ENCODE data around the gene PDE1C.
"Not testable (repeated sequence)": the region's sequence is repeated elsewhere in the genome, so short reads cannot be mapped to it uniquely, and the experiment has no call there.

Gene PDE1C

DNA sequence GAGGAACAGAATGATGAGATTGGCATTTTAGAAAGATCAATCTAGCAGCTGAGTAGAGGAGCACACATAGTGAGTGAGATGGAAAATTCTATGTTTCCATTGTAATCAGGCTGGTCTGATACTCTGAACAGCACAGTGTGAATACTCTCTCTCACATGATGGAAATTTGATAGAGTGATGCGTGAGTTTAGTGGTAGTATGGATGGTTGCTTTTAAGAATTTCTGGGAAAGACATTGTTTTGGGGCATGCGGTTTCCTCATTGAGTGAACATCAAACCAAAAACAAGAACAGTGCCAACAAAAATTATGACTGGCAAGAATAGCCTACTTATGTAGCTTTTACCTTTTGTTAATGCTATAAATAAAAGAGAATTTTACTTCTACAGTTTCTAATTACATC lies 183.2 kb downstream of the PDE1C start:
- no peak for DNase-seq

DNA sequence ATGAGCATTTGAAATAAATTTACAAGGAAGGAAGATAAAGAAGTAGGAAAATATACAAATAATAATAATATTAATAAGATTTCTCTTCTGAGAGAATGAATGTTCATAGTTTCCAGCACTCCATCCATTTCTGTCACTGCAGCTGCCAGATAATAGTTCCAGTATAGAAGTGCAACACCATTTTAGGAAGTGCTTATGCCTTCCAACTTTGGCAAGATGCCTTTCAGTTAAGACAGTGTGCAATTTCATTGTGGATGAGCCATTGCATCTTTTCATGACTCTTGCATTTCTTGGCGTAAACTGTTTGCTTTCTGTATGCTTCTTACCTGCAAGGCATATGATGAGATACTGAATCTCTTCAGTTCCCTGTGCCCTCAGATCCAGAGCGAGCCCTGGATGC lies 185.0 kb downstream of the PDE1C start:
- DNase-seq = no peak

DNA sequence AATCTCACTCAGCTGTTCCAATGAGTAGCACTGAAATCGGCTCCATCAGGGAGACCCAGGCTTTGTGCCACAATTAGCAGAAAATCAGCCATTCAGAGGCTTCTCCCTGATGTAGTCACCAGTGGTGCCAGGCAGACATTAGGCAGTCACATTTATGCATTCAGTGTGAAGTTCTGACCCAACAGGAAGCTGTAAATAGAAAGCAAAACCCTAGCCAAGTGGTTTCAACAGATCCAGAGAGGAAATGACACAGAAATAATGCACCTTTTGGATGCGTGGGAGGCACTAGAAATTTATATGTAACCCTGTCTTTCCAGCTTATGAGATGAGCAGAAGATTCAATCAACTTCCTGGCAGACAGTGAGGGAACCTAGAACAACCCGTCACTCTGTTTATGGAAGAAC lies 186.4 kb downstream of the PDE1C start:
- no peak for DNase-seq

DNA sequence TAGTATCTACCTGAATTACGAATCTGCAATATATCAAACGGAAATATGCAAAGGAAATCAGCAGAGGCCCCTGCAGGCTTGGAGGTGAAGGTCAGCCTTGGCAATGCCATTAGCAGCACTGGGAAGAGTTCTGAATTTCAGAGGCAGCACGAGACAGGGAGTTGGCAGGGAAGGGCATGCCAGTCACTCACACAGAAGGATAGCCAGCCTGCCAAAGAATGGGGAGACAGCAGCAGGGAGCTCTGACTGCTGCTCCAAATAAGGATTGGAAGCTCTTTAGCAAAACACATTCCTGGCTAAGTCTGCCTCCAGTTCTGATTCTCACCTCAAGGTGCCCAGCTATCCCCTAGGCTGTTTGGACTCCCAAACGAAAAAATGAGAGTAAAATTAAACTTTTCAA lies 188.0 kb downstream of the PDE1C start:
- no peak for DNase-seq

DNA sequence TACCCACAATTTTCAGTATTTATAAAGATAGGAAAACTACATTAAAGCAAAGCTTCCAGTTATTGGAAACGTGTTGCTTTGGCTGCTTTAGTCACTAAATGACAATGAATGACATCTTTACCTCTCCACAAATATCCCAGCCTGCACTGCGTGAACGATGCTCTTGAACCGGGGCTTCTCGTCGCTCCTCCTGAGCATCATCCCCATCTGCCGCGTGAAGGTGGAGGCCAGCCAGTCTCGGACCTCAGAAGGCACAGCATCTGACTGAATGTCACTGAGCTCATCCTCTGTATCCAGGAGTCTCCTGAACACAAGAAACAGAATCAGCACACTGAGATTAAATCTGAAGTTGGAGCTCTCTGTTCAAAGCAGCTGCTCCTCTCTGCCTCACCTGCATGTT lies 191.3 kb downstream of the PDE1C start:
- DNase-seq = no peak

DNA sequence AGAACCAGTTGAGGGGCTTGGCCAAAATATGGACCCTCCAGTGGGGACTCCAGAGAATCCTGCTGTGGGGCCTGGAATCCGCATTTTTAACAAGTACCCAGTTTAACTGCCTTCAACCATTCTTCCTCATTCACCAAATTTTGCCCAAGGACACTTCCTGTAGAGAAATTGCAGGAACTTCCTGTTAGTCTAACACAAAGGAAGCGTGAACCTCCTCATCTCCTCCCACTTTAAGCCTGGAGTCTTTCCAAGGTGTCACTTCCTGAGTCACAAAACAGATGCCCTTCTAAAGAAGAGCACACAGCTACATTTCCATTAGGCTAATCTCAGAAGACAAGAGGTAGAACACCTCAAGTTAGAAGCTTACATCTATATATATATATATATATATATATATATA lies 194.8 kb downstream of the PDE1C start:
- no peak for DNase-seq

DNA sequence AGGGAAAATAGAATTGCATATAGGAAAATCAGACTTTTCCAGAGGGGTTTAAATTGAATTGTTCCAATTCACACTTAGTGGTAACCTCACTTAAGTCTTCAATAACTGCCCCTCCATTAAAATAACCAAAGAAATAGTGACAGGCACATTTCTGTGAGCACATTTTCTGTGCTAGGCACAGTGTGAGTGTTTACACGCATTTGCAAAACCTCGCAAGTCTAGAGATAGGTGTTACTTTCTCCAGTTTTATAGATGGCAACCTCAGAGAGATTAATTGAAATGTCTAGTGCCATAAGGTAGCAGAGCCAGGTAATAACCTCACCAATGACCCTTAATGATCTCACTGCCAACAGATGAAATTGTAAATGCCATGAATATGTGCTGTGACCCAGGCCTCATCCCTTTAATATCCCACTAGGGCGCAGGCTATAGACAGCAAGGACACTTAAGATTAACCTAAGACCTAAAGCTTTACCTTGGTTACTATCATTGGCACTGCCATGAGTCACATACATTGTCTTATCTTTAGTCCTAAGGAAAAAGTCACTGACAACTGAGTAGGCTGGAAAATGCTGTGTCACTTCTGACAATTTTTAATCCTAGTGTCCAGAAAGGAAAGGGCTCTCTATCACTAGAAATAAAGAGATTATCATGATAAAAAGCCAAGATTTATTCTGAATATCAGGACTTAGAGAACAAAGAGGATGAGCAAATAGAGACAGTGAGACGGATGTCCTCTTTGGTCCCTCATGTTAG lies 195.4 kb downstream of the PDE1C start:
- DNase-seq = no peak

DNA sequence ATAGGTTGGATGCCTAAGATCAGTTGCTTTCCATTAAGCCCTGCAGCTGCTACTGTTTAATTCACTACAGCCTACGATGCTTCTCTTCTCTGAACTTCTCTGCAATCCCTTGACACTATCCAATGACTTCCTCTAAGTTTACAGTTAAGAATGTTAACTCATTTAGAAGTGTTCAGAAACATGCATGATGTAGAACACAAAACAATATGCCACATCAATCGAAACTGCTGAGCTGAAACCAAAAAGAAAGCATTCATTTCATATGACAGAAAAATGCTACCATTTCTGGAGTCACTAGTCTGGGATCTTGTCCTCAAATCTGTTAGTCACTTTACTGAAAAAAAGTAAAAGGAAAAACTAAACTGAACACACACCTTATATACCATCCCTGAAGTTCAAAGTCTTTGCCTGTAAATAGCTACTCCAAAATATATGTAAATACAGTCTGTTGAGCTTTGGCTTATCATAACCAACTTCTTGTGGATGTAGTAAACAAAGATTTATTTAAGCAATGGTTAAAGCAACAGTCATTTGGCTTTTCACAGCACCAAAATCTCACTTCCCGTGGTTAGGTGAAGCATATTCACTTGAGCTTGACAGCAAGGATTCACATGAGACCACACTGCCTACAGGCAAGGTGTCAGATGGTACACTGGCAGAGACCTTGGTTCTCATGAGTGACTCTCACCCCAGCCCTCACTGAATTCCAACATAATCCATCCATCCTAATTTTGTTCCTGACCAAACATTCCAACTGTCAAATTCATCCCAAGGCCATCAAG lies 196.2 kb downstream of the PDE1C start:
- DNase-seq = no peak

DNA sequence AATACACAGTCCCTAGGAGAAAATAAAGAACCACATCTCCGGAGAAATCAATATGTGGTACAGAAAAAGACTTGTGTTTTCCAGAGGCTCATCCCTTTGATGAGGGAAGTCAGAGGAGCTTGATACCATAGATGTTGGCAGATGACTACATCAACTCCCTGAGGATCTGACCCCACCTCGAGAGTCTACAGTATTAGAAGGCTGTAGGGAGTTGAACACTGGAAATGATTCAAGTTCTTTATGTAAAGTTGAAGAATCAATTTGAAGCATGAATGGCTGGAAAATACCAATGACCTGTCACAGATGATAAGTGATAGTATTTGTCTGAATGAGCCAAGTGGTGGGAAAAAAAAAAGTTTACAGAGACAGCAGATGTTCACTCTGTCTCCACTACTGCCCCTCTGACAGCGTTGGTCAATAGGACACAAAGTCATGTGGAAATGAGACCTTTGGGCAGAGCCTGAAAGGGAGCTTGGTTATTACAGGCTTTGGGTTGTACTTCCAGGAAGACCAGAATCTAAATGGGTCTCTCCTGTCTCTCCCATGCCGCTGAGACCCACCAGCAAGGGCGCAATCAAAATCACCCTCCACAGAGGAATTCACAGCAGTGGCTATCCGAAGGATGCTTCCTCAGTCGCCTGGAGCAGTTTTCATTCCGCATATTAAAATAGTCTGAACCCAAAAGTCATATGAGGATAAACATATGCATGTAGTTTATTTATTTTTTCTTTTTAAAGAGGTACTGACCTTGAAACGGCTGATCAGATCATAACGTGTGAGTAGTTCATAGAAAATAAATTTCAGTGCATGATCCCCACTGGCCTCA lies 197.4 kb downstream of the PDE1C start:
- DNase-seq = no peak

DNA sequence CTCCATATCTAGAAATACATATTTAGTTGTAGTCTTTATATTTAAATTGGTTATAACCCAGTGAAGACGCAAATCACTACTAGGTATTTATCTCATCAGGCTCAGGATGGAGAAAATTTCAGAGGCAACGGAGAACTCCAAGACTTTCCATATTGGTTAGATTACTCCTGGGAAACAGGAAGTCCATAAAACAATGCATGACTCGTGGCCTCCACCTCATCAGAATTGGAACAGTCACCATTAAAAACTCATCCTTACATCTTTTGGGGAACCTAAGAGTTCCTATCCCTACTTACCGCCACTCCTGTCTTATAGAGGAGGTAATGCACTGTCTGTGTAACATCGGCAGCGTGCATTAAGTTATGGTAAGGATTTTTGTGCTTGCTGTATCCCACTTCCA lies 205.6 kb downstream of the PDE1C start:
- DNase-seq = no peak

DNA sequence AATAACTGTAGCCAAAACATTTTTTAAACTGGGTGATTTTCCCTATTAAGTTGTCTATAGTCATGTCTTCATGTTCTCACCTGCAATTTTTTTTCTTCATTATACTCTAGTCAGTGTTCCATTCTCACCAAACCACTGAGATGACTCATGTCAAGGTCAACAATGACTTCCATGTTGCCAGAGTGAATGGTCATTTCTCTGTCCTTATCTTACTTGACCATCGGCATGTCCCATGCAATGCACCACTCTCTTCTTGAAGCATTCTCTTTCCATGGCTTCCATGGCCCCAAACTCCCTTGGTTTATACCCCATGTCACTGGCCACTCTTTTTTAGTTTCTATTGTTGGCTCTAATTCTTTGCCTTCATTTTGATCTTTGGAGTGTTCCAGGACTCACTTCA lies 209.3 kb downstream of the PDE1C start:
- DNase-seq = no peak

DNA sequence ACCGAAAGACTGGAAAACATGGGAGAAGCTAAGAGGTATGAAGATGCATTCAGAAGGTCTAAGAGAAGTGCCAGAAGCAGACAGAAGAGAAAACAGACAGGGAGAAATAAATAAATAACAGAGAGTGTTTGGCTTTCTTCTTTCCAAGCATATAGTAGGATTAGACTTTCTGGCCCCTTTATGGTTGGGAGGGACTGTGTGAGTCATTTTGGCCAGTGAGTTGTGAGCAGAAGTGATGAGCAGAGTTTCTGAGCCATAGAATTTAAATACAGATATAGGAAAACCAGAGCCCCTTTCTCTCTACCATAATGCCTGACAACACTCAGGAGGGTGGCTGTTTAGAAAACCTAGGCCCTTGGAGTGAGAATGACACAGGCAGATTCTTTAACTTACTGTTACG lies 212.2 kb downstream of the PDE1C start:
- DNase-seq = no peak

DNA sequence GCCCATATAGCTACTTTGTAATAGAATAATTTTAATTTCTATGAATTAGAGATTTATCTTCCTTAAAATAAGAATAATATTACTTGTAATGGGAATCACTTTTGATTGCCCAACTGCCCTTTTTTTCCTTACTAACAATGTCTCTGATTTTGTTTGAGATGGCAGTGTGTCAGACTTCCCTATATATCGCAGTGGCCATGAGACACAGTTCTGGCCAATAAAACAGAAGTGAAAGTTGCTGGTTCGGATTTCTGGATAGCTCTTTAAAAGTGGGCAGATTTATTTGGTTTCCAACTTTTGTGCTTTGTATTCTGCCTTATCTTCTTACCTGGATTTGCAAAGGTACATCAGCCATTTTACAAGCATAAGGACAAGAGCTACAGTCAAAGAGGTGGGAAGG lies 213.0 kb downstream of the PDE1C start:
- no peak for DNase-seq

DNA sequence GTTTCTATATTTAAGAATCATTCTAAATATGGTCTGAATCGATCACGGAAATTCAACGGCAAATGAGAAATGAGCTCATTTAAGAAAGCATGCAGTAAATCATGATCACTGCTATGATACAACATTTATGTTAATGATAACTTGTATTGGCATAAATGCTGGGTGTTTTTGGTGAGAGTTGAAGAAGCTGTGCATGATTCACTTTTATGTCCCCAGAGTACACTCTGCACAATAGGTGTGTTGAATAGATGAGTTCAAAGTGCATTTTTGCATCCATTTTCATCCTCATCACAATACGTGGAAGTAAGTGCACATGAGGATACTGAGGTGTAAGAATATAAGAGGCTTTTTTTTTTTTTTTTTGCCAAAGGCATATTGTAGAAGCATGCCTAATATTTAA lies 213.9 kb downstream of the PDE1C start:
- DNase-seq = no peak

DNA sequence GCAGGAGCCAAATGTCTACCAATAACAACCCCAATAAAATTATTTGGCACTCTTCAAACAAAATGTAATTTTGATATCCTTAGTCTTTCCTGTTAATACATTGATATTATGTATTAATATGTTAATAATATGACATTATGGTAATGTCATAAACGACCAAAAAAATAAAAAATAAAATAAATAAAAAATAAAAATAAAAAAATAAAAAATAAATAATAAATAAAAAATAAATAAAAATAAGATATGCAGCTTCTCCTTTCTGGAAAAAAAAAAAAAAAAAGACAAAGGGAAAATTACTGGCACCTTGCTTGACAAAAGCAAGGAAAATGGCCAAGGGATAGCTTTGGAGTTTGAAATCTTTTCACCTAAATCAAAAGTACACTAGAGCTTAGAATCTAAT lies 214.7 kb downstream of the PDE1C start:
- DNase-seq = no peak

DNA sequence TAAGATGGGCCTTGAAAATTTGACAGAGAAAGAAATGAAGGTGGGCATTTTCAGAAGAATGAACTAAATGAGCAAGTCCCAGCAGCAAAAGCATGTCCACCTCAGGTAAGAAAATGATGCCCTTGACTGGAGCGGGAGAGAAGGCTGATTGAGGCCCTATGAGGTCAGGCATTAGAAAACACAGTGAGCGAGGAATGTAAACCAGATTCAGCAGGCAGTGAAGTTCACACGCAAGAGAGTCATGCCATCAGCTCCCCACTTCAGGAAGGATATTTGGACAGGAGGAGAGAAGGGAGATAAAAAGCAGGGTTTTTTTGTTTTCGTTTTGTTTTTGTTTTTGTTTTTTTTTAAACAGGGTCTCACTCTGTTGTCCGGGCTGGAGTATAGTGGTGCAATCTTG lies 216.8 kb downstream of the PDE1C start:
- no peak for DNase-seq

DNA sequence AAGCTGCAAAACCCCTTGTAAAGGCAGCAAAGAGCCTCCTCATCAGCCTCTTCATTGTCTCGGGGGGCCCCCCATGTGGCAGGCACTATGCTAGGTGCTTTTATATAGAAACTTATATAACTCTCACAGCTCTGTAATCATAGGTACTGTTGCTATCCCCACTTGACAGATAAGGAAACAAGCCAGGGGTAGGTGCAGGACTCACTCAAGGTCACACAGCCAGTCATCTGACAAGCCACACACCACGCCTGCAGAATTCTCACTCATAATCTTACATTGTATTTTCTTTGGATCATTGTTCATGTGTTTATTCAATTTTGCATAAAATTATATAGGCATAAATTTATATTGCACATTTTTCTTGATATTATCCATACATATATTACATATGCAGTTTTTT lies 217.7 kb downstream of the PDE1C start:
- no peak for DNase-seq

DNA sequence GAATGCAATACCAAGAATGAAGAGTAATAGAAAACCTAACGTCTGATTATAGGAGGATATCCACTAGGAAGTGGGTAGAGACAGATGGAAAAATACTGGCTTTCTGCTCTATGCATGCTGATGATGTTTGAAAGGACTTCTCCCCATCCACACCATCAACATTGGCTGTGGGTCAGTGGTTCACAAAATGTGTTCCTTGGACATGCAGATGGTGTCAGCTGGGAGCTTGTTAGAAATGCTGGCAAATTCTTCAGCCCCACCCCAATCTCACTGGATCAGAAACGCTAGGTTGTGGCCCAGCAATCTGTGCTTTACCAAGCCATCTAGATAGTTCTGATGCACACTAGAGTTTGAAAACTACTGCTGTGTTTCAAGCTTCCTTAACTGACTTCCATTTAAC lies 219.1 kb downstream of the PDE1C start:
- DNase-seq = no peak

DNA sequence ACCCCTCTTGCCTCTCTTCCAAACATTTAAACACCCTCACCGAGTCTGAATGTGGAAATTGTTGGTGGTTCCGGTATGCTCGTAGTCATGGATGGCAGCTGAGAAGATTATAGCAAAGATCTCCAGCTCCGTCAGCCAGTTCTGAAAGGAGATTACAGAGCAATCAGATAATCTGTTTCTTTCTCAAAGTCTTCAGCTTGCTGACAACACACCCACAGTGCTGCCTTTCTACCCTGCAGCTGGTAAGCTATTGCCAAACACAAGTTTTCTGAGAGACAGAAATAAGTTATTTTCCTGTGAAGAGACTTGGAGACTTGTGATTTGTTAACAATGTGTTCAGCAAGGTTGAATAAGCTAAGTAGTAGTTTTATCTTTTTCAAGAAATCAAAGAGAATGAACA lies 219.6 kb downstream of the PDE1C start:
- DNase-seq = no peak

DNA sequence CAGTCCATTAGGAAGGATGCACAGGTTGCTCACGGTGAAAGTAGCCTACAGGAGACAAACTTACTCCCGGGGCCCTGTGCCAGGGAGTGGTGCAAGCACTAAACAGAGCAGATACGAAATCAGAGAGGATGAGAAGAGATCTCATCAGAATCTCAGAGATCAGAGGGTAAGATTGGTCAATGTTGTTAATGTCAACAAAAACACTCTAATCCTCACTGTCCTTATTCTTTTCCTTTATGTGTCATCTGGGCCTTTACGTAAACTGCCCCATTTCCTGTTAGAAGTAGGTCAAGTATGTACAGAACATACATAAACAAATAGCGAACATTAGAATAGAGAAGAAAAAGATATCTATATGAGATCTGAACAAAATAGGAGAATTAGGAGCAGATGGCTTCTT lies 220.1 kb downstream of the PDE1C start:
- no peak for DNase-seq

DNA sequence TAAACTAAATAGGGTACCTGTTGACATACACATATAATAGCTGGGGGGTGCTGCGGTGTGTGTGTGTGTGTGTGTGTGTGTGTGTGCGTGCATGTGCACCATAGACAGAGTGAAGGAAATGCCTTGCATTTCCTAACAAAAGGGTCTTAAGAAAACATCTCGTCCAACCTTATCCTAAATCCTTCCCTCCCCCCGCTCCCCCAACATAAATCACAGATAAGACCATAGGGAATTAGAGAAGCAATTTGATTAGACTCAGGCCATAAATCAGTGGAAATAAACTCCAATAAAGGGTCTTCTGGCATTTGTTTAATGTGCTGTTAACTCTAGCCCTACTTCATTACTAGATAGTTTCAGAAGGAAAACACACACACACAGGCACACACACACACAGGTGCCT lies 234.7 kb downstream of the PDE1C start:
- no peak for DNase-seq

DNA sequence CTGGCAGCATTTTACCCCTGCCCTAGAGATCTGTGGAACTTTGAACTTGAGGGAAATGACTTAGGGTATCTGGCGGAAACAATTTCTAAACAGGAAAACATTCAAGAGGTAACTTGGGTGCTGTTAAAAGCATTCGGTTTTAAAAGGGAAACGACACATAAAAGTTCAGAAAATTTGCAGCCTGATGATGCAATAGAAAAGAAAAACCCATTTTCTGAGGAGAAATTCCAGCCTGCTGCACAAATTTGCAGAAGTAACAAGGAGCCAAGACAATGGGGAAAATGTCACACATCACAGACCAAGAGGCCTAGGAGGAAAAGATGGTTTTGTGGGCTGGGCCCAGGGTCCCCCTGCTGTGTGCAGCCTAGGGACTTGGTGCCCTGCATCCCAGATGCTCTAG lies 236.6 kb downstream of the PDE1C start:
- DNase-seq = not testable (repeated sequence)

DNA sequence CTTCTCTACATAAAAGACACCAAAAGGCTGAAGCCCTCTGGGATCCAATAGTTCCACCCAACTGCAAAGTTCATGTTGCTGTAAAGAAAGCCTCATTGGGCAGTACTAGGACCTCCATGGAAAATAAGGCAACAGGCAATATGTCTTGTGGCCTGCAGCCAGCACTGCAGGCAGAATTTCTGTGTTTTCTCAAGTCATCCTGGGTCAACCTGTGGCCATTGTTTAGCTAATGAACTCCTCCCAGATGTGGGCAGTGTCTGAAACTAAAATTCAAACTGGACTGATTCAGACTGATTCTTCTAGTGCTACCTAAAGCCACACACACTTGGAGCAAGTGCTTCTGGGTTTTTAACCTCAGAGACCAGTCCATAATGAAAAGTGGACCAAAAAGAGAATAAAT lies 241.7 kb downstream of the PDE1C start:
- no peak for DNase-seq

DNA sequence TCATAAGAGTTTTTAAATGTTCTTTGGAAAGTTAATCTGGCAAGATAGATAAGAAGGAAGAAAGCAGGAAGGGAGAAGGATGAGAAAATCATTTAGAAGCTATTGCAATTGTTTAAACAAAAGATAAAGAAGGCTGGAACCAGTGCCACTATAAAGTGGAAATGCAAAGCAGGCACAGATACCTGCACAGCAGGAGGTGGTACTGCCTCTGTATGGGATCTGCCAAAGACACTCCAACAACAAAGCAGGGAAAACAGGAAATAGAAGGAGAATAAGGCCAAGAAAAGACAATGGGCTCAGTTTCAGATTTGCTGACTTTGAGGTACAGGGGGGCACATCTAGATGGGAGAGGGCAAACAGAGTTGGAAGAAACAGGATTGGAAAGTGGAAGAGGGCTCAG lies 244.6 kb downstream of the PDE1C start:
- DNase-seq = no peak
